Neural progenitor cell (in vitro differentiated cells): Measurements from ENCODE around the gene VTI1A. TPM values are rescaled to one million over a fixed set of nuclear protein-coding genes. Genes with fewer than 3 reads are reported as not detected.
A peak's percentile ranks its signal among the peaks of the same experiment; 100 is the strongest.

ENCODE experiments used
- DNase-seq: peaks from one replicate; pipeline ENCODE4 v3.0.0-alpha.2; 2016; ENCODE audit warnings: low spot score
- H2AFZ ChIP-seq: fragments of 200-600 bp; sonication (generic); replicated peaks from 2 replicates; pipeline ENCODE4 v1.6.1; 2016; ENCODE audit warnings: antibody characterized with exemption
- H3F3A ChIP-seq: fragments of 200-600 bp; sonication (generic); 2 replicates; pipeline ENCODE4 v1.6.1; 2016; ENCODE audit warnings: antibody characterized with exemption, low read depth
- H3K27ac ChIP-seq: fragments of 200-600 bp; sonication (generic); 2 replicates; pipeline ENCODE4 v1.5.1; 2016; ENCODE audit warnings: mild to moderate bottlenecking
- H3K27me3 ChIP-seq: fragments of 200-600 bp; sonication (generic); 2 replicates; pipeline ENCODE4 v1.6.1; 2016; ENCODE audit warnings: mild to moderate bottlenecking, moderate library complexity
- H3K36me3 ChIP-seq: fragments of 200-600 bp; sonication (generic); 2 replicates; pipeline ENCODE4 v1.5.1; 2016
- H3K4me1 ChIP-seq: fragments of 200-600 bp; sonication (generic); 2 replicates; pipeline ENCODE4 v1.6.1; 2016; ENCODE audit warnings: mixed run types
- H3K4me2 ChIP-seq: fragments of 200-600 bp; sonication (generic); 2 replicates; pipeline ENCODE4 v1.6.1; 2016
- H3K4me3 ChIP-seq: fragments of 200-600 bp; sonication (generic); 2 replicates; pipeline ENCODE4 v1.5.1; 2016
- H3K79me2 ChIP-seq: fragments of 200-600 bp; sonication (generic); 2 replicates; pipeline ENCODE4 v1.6.1; 2016; ENCODE audit warnings: low read depth
- H3K9ac ChIP-seq: fragments of 200-600 bp; sonication (generic); 2 replicates; pipeline ENCODE4 v1.6.1; 2016
- H3K9me3 ChIP-seq: fragments of 200-600 bp; sonication (generic); 2 replicates; pipeline ENCODE4 v1.5.1; 2016; ENCODE audit warnings: low read depth
- H4K20me1 ChIP-seq: fragments of 200-600 bp; sonication (generic); 2 replicates; pipeline ENCODE4 v1.6.1; 2016; ENCODE audit warnings: low read depth
- H3K27ac Mint-ChIP-seq: 3 replicates; pipeline ENCODE4 v1.8.0; 2021; ENCODE audit warnings: mixed read lengths
- H3K27me3 Mint-ChIP-seq: 2 replicates; pipeline ENCODE4 v1.8.0; 2022; ENCODE audit warnings: low read depth, mild to moderate bottlenecking, inconsistent platforms, moderate library complexity, mixed read lengths; ENCODE audit not compliant: insufficient read depth
- H3K36me3 Mint-ChIP-seq: 3 replicates; pipeline ENCODE4 v1.8.0; 2021; ENCODE audit warnings: mixed read lengths
- H3K4me1 Mint-ChIP-seq: 3 replicates; pipeline ENCODE4 v1.8.0; 2021; ENCODE audit warnings: mixed read lengths
- H3K4me3 Mint-ChIP-seq: 3 replicates; pipeline ENCODE4 v1.8.0; 2021; ENCODE audit warnings: mild to moderate bottlenecking, moderate library complexity, mixed read lengths
- H3K9me3 Mint-ChIP-seq: 3 replicates; pipeline ENCODE4 v1.8.0; 2020; ENCODE audit warnings: mixed read lengths
- CTCF ChIP-seq: fragments of 200-600 bp; sonication (generic); IDR thresholded peaks from 2 replicates; pipeline ENCODE4 v1.5.1; 2017; ENCODE audit warnings: antibody characterized with exemption, mild to moderate bottlenecking
- EZH2 ChIP-seq: fragments of 200-600 bp; sonication (generic); IDR thresholded peaks from 2 replicates; pipeline ENCODE4 v1.6.1; 2017; ENCODE audit warnings: antibody characterized with exemption, mild to moderate bottlenecking, moderate library complexity
- EZH2phosphoT487 ChIP-seq: fragments of 200-600 bp; sonication (generic); IDR thresholded peaks from 2 replicates; pipeline ENCODE4 v1.6.1; 2017; ENCODE audit warnings: antibody characterized with exemption
- total RNA-seq: library from RNA; depleted of rRNA; stranded (reverse); fragments of >200 nt; gene quantifications from 2 replicates; pipeline ENCODE4 v1.2.3, GENCODE V29; 2015; ENCODE audit warnings: low replicate concordance

The VTI1A gene
- total RNA-seq, 1 donor from 2014 or later = 28.8 TPM

GRCh38 chr10:112791447-112791846 is 344.4 kb downstream of the VTI1A start:
- H3K79me2 ChIP-seq = no peaks in the 10 kb centered on the region
- no peak for DNase-seq
- peaks cover 1% of the 10 kb centered on the region for H4K20me1 ChIP-seq
- H3F3A ChIP-seq = peaks cover 4% of the 10 kb centered on the region
- H3K27ac ChIP-seq = no peak overlapping the region
- H2AFZ ChIP-seq = no peak overlapping the region
- no peaks in the 10 kb centered on the region for H3K36me3 ChIP-seq
- no peaks in the 10 kb centered on the region for H3K9me3 ChIP-seq
- no peak overlapping the region for H3K4me3 ChIP-seq
- Mint-ChIP-seq H3K27me3 (peaks cover 3% of the 10 kb centered on the region), H3K4me1 (peaks cover 23% of the 10 kb centered on the region), H3K9me3 (peaks cover 14% of the 10 kb centered on the region), H3K4me3 (no peak overlapping the region), H3K27ac (no peak overlapping the region), H3K36me3 (no peaks in the 10 kb centered on the region)
- no peak overlapping the region for H3K9ac ChIP-seq
- H3K27me3 ChIP-seq = no peaks in the 10 kb centered on the region
- H3K4me2 ChIP-seq = no peak overlapping the region
- peaks cover 20% of the 10 kb centered on the region for H3K4me1 ChIP-seq
- TF ChIP-seq EZH2phosphoT487 (no peak), EZH2 (no peak), CTCF (no peak)

- peaks cover 32% of the 10 kb centered on the region for H3K4me1 ChIP-seq
- no peaks in the 10 kb centered on the region for H3K79me2 ChIP-seq
- peaks cover 3% of the 10 kb centered on the region for H3K27me3 Mint-ChIP-seq
- H3F3A ChIP-seq = peaks cover 14% of the 10 kb centered on the region
- no peak overlapping the region for H3K27ac ChIP-seq
- no peaks in the 10 kb centered on the region for H3K27me3 ChIP-seq
- TF ChIP-seq EZH2phosphoT487 (no peak), EZH2 (no peak), CTCF (no peak)
- no peak overlapping the region for H3K4me3 ChIP-seq
- H3K4me2 ChIP-seq = peak overlapping the region; percentile 15
- H2AFZ ChIP-seq = no peak overlapping the region
- no peaks in the 10 kb centered on the region for H3K36me3 Mint-ChIP-seq
- H3K36me3 ChIP-seq = no peaks in the 10 kb centered on the region
- H4K20me1 ChIP-seq = peaks cover 12% of the 10 kb centered on the region
- H3K4me1 Mint-ChIP-seq = peaks cover 35% of the 10 kb centered on the region
- no peak overlapping the region for H3K4me3 Mint-ChIP-seq
- no peaks in the 10 kb centered on the region for H3K9me3 ChIP-seq
- DNase-seq = peak; percentile 58
- no peak overlapping the region for H3K9ac ChIP-seq
- peaks cover 14% of the 10 kb centered on the region for H3K9me3 Mint-ChIP-seq
- peak overlapping the region; percentile 5 for H3K27ac Mint-ChIP-seq
Measured at GRCh38 chr10:112792487-112793201, 345.6 kb downstream of the VTI1A start.

- peaks cover 17% of the 10 kb centered on the region for H3F3A ChIP-seq
- Mint-ChIP-seq H3K4me3 (no peak overlapping the region), H3K36me3 (no peaks in the 10 kb centered on the region), H3K4me1 (peaks cover 42% of the 10 kb centered on the region), H3K27ac (peak overlapping the region; percentile 5), H3K27me3 (peaks cover 3% of the 10 kb centered on the region), H3K9me3 (peaks cover 14% of the 10 kb centered on the region)
- peaks cover 19% of the 10 kb centered on the region for H4K20me1 ChIP-seq
- no peak overlapping the region for H3K27ac ChIP-seq
- DNase-seq = no peak
- H3K36me3 ChIP-seq = no peaks in the 10 kb centered on the region
- H3K27me3 ChIP-seq = no peaks in the 10 kb centered on the region
- no peak overlapping the region for H2AFZ ChIP-seq
- H3K9me3 ChIP-seq = no peaks in the 10 kb centered on the region
- H3K4me1 ChIP-seq = peaks cover 36% of the 10 kb centered on the region
- TF ChIP-seq CTCF = no peak
- TF ChIP-seq EZH2phosphoT487 = no peak
- no peak for TF ChIP-seq EZH2
- no peak overlapping the region for H3K9ac ChIP-seq
- peak overlapping the region; percentile 15 for H3K4me2 ChIP-seq
- H3K79me2 ChIP-seq = no peaks in the 10 kb centered on the region
- H3K4me3 ChIP-seq = no peak overlapping the region
Measured at GRCh38 chr10:112793202-112793921, 346.3 kb downstream of the VTI1A start.
